22Rv1 (cell line): ENCODE measurements around the gene USP17L25.
"Not testable (repeated sequence)": the region's sequence is repeated elsewhere in the genome, so short reads cannot be mapped to it uniquely, and the experiment has no call there.

Experiments used
- H3K27ac ChIP-seq: fragments of 450-650 bp; 2 replicates; pipeline ENCODE4 v1.5.1; 2017

USP17L25 gene, protein sequence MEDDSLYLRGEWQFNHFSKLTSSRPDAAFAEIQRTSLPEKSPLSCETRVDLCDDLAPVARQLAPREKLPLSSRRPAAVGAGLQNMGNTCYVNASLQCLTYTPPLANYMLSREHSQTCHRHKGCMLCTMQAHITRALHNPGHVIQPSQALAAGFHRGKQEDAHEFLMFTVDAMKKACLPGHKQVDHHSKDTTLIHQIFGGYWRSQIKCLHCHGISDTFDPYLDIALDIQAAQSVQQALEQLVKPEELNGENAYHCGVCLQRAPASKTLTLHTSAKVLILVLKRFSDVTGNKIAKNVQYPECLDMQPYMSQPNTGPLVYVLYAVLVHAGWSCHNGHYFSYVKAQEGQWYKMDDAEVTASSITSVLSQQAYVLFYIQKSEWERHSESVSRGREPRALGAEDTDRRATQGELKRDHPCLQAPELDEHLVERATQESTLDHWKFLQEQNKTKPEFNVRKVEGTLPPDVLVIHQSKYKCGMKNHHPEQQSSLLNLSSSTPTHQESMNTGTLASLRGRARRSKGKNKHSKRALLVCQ

GRCh38 chr4:9329611-9330010 is at the start of gene USP17L25:
USP17L25 (plus strand) TSS chr4:9329911; CDS start chr4:9329911, 0 bp downstream.
- H3K27ac ChIP-seq = not testable (repeated sequence)

- not testable (repeated sequence) for H3K27ac ChIP-seq
Measured at GRCh38 chr4:9324191-9324590, 5.5 kb upstream of the USP17L25 start.

DNA sequence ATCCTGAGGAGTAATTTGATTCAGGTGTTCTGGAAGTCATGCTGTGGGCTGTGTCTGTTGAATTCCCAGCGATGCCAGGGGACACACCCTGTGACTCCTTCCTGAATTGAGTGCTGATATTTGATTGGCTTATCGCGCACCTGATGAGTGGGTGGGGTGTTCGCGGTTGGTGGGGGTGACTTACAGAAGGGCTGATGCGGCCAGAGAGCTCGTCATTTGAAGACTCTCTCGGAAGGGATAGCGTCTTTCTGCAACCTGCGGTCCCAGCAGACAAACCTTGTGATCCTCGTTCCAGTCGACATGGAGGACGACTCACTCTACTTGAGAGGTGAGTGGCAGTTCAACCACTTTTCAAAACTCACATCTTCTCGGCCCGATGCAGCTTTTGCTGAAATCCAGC is 4.8 kb upstream of the USP17L25 start, which contains the start of gene USP17L24:
USP17L24 (plus strand) TSS at position 301 of the 400 bp plus-strand sequence; CDS start at position 301, 0 bp downstream.
- not testable (repeated sequence) for H3K27ac ChIP-seq

DNA sequence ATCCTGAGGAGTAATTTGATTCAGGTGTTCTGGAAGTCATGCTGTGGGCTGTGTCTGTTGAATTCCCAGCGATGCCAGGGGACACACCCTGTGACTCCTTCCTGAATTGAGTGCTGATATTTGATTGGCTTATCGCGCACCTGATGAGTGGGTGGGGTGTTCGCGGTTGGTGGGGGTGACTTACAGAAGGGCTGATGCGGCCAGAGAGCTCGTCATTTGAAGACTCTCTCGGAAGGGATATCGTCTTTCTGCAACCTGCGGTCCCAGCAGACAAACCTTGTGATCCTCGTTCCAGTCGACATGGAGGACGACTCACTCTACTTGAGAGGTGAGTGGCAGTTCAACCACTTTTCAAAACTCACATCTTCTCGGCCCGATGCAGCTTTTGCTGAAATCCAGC is 4.6 kb downstream of the USP17L25 start, which contains the start of gene USP17L26:
USP17L26 (plus strand) TSS at position 301 of the 400 bp plus-strand sequence; CDS start at position 301, 0 bp downstream.
- H3K27ac ChIP-seq = not testable (repeated sequence)

DNA sequence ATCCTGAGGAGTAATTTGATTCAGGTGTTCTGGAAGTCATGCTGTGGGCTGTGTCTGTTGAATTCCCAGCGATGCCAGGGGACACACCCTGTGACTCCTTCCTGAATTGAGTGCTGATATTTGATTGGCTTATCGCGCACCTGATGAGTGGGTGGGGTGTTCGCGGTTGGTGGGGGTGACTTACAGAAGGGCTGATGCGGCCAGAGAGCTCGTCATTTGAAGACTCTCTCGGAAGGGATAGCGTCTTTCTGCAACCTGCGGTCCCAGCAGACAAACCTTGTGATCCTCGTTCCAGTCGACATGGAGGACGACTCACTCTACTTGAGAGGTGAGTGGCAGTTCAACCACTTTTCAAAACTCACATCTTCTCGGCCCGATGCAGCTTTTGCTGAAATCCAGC is 9.4 kb downstream of the USP17L25 start, which contains the start of gene USP17L5:
USP17L5 (plus strand) TSS at position 301 of the 400 bp plus-strand sequence; CDS start at position 301, 0 bp downstream.
- not testable (repeated sequence) for H3K27ac ChIP-seq

DNA sequence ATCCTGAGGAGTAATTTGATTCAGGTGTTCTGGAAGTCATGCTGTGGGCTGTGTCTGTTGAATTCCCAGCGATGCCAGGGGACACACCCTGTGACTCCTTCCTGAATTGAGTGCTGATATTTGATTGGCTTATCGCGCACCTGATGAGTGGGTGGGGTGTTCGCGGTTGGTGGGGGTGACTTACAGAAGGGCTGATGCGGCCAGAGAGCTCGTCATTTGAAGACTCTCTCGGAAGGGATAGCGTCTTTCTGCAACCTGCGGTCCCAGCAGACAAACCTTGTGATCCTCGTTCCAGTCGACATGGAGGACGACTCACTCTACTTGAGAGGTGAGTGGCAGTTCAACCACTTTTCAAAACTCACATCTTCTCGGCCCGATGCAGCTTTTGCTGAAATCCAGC is 14.1 kb downstream of the USP17L25 start, which contains the start of gene USP17L27:
USP17L27 (plus strand) TSS at position 301 of the 400 bp plus-strand sequence; CDS start at position 301, 0 bp downstream.
- H3K27ac ChIP-seq = not testable (repeated sequence)

GRCh38 chr4:9348593-9348992 is 18.9 kb downstream of the USP17L25 start, which contains the start of gene USP17L28:
USP17L28 (plus strand) TSS chr4:9348893; CDS start chr4:9348893, 0 bp downstream.
- not testable (repeated sequence) for H3K27ac ChIP-seq

- not testable (repeated sequence) for H3K27ac ChIP-seq
Measured at GRCh38 chr4:9350866-9351265, 21.2 kb downstream of the USP17L25 start.

GRCh38 chr4:9353338-9353737 is 23.6 kb downstream of the USP17L25 start, which contains the start of gene USP17L29:
USP17L29 (plus strand) TSS chr4:9353638; CDS start chr4:9353638, 0 bp downstream.
- H3K27ac ChIP-seq = not testable (repeated sequence)

DNA sequence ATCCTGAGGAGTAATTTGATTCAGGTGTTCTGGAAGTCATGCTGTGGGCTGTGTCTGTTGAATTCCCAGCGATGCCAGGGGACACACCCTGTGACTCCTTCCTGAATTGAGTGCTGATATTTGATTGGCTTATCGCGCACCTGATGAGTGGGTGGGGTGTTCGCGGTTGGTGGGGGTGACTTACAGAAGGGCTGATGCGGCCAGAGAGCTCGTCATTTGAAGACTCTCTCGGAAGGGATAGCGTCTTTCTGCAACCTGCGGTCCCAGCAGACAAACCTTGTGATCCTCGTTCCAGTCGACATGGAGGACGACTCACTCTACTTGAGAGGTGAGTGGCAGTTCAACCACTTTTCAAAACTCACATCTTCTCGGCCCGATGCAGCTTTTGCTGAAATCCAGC is 33.1 kb downstream of the USP17L25 start, which contains the start of gene USP17L30:
USP17L30 (plus strand) TSS at position 301 of the 400 bp plus-strand sequence; CDS start at position 301, 0 bp downstream.
- H3K27ac ChIP-seq = not testable (repeated sequence)

DNA sequence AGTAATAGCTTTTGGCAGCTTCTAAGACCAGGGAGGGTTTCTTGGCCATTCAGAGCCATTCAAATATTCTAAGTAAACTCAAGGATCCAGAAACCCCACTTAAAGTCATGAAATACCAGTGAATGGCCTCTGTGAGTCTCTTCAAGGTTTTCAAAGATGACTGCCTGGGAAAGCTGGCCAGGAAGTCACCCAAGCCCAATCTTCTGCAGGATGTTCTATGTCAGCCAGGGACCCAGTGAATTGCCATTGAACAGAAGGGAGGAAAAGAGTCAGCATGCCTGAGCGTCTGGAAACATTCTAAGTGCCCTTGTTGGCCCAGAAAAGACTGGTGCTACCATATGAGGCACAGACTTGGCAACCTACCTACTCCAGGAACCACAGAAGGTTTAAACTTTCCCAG is 50.2 kb downstream of the USP17L25 start:
- not testable (repeated sequence) for H3K27ac ChIP-seq
